HepG2 (cell line): ENCODE measurements around the gene DAAM1. TPM values are rescaled to one million over a fixed set of nuclear protein-coding genes. Genes with fewer than 3 reads are reported as not detected.

ENCODE experiments used
- BRD4 ChIP-seq: sonication (generic); formaldehyde crosslinking; IDR thresholded peaks from 2 replicates; pipeline ENCODE4 v1.4.0; 2020; ENCODE audit warnings: missing genetic modification reagents
- CHCHD3 ChIP-seq: sonication (generic); formaldehyde crosslinking; IDR thresholded peaks from 2 replicates; pipeline ENCODE4 v1.8.0; 2022; ENCODE audit warnings: mild to moderate bottlenecking, missing genetic modification reagents, moderate library complexity
- ELF3 ChIP-seq: IDR thresholded peaks from 2 replicates; pipeline ENCODE4 v1.6.1; 2016; ENCODE audit warnings: missing genetic modification reagents, missing compliant biosample characterization
- GTF3A ChIP-seq: sonication (generic); formaldehyde crosslinking; conservative IDR thresholded peaks from 2 replicates; pipeline ENCODE4 v1.4.0; 2020; ENCODE audit warnings: mild to moderate bottlenecking, missing genetic modification reagents
- KDM4B ChIP-seq: sonication (generic); formaldehyde crosslinking; IDR thresholded peaks from 2 replicates; pipeline ENCODE4 v1.4.0; 2020; ENCODE audit warnings: missing genetic modification reagents
- MBD4 ChIP-seq: IDR thresholded peaks from 2 replicates; pipeline ENCODE4 v1.6.1; 2012; ENCODE audit warnings: low read length, inconsistent platforms, borderline replicate concordance
- MTA1 ChIP-seq: sonication (generic); formaldehyde crosslinking; IDR thresholded peaks from 2 replicates; pipeline ENCODE4 v1.4.0; 2020; ENCODE audit warnings: missing genetic modification reagents, mild to moderate bottlenecking, borderline replicate concordance
- NFATC3 ChIP-seq: sonication (generic); formaldehyde crosslinking; IDR thresholded peaks from 2 replicates; pipeline ENCODE4 v1.5.1; 2020; ENCODE audit warnings: mild to moderate bottlenecking, missing genetic modification reagents
- ONECUT2 ChIP-seq: sonication (generic); formaldehyde crosslinking; IDR thresholded peaks from 2 replicates; pipeline ENCODE4 v1.4.0; 2020; ENCODE audit warnings: missing genetic modification reagents
- PHF21A ChIP-seq: sonication (generic); formaldehyde crosslinking; IDR thresholded peaks from 2 replicates; pipeline ENCODE4 v1.5.0; 2020; ENCODE audit warnings: mild to moderate bottlenecking, missing genetic modification reagents
- POLR2AphosphoS2 ChIP-seq: IDR thresholded peaks from 2 replicates; pipeline ENCODE4 v1.6.1; 2011; ENCODE audit warnings: low read depth, low read length, improper control_type of control experiment
- RFX1 ChIP-seq: fragments of 450-650 bp; IDR thresholded peaks from 2 replicates; pipeline ENCODE4 v1.6.1; 2017
- SETDB1 ChIP-seq: sonication (generic); formaldehyde crosslinking; IDR thresholded peaks from 2 replicates; pipeline ENCODE4 v1.5.1; 2020; ENCODE audit warnings: missing genetic modification reagents, mild to moderate bottlenecking, borderline replicate concordance
- SOX5 ChIP-seq: IDR thresholded peaks from 2 replicates; pipeline ENCODE4 v1.6.1; 2016; ENCODE audit warnings: borderline replicate concordance
- TGIF2 ChIP-seq: IDR thresholded peaks from 2 replicates; pipeline ENCODE4 v1.6.1; 2016; ENCODE audit warnings: control low read depth, missing compliant biosample characterization
- TSC22D2 ChIP-seq: sonication (generic); formaldehyde crosslinking; IDR thresholded peaks from 2 replicates; pipeline ENCODE4 v1.5.1; 2020; ENCODE audit warnings: missing genetic modification reagents, mild to moderate bottlenecking, borderline replicate concordance
- YY1 ChIP-seq: IDR thresholded peaks from 2 replicates; pipeline ENCODE4 v1.6.1; 2011; ENCODE audit warnings: low read length, low read depth, moderate library complexity, mild to moderate bottlenecking; ENCODE audit not compliant: insufficient read depth, insufficient replicate concordance
- ZBTB7B ChIP-seq: sonication (generic); formaldehyde crosslinking; IDR thresholded peaks from 2 replicates; pipeline ENCODE4 v1.4.0; 2020; ENCODE audit warnings: missing genetic modification reagents
- ZNF503 ChIP-seq: sonication (generic); formaldehyde crosslinking; IDR thresholded peaks from 2 replicates; pipeline ENCODE4 v1.4.0; 2020; ENCODE audit warnings: missing genetic modification reagents
- ZNF598 ChIP-seq: sonication (generic); formaldehyde crosslinking; IDR thresholded peaks from 2 replicates; pipeline ENCODE4 v1.5.1; 2020; ENCODE audit warnings: mild to moderate bottlenecking, missing genetic modification reagents, borderline replicate concordance
- ZNF724P ChIP-seq: sonication (generic); formaldehyde crosslinking; IDR thresholded peaks from 2 replicates; pipeline ENCODE4 v1.8.0; 2022; ENCODE audit warnings: missing genetic modification reagents, borderline replicate concordance
- polyA plus RNA-seq, 8 experiments: library from polyadenylated mRNA; depleted of rRNA in 3 of 8; stranded (reverse) in 7 of 8; unstranded in 1 of 8; fragments of >200 nt; fragmentation: Illumina TruSeq in 4 of 8; extraction: Trizol in 4 of 8; gene quantifications; 2 replicates each; pipeline versions ENCODE4 v1.2.1 to v1.2.3, GENCODE V29; 2011 to 2016; ENCODE audit warnings: low read depth in 4 of 8, missing spikeins in 1 of 8, mixed read lengths in 1 of 8; ENCODE audit not compliant: insufficient read depth in 1 of 8
- total RNA-seq, 5 experiments: library from RNA; depleted of rRNA; stranded (reverse); fragments of >200 nt; fragmentation: Illumina TruSeq; extraction: Trizol; gene quantifications; 2 replicates each; pipeline ENCODE4 v1.2.3, GENCODE V29; 2016; ENCODE audit warnings: low read depth in 1 of 5
- TF ChIP-seq, protein P1 (sequence below): sonication (generic); formaldehyde crosslinking; IDR thresholded peaks from 2 replicates; pipeline ENCODE4 v1.4.0; 2020; ENCODE audit warnings: mild to moderate bottlenecking, missing genetic modification reagents, borderline replicate concordance
- TF ChIP-seq, protein P2 (sequence below): sonication (generic); formaldehyde crosslinking; conservative IDR thresholded peaks from 2 replicates; pipeline ENCODE4 v1.8.0; 2022; ENCODE audit warnings: low read depth, missing genetic modification reagents

The DAAM1 gene
- total and polyA plus RNA-seq, 2 of the 13 experiments (the other 11 are each of a cell fraction or from before 2014, with no cell fraction given) = 10.9 to 24.5 TPM

- TF ChIP-seq PHF21A (CRISPR knock-in tag) (no peak), CHCHD3 (CRISPR knock-in tag) (no peak), MTA1 (no peak), MBD4 (no peak), ZNF724P (CRISPR knock-in tag) (no peak), TGIF2 (0 out of 2 replicates have a peak, but pooled peaks have one; percentile 7), SETDB1 (CRISPR knock-in tag) (no peak), SOX5 (no peak), ELF3 (CRISPR knock-in tag) (no peak), ZNF598 (CRISPR knock-in tag) (no peak), YY1 (peak; percentile 10), NFATC3 (CRISPR knock-in tag) (no peak), ONECUT2 (CRISPR knock-in tag) (no peak), KDM4B (CRISPR knock-in tag) (0 out of 2 replicates have a peak, but pooled peaks have one; percentile 17), ZNF503 (no peak), GTF3A (CRISPR knock-in tag) (no peak), POLR2AphosphoS2 (no peak), TSC22D2 (CRISPR knock-in tag) (no peak), BRD4 (no peak), ZBTB7B (CRISPR knock-in tag) (peak; percentile 64; the same call in 1 of the 2 replicates), RFX1 (no peak)
- TF ChIP-seq, protein P1, sequence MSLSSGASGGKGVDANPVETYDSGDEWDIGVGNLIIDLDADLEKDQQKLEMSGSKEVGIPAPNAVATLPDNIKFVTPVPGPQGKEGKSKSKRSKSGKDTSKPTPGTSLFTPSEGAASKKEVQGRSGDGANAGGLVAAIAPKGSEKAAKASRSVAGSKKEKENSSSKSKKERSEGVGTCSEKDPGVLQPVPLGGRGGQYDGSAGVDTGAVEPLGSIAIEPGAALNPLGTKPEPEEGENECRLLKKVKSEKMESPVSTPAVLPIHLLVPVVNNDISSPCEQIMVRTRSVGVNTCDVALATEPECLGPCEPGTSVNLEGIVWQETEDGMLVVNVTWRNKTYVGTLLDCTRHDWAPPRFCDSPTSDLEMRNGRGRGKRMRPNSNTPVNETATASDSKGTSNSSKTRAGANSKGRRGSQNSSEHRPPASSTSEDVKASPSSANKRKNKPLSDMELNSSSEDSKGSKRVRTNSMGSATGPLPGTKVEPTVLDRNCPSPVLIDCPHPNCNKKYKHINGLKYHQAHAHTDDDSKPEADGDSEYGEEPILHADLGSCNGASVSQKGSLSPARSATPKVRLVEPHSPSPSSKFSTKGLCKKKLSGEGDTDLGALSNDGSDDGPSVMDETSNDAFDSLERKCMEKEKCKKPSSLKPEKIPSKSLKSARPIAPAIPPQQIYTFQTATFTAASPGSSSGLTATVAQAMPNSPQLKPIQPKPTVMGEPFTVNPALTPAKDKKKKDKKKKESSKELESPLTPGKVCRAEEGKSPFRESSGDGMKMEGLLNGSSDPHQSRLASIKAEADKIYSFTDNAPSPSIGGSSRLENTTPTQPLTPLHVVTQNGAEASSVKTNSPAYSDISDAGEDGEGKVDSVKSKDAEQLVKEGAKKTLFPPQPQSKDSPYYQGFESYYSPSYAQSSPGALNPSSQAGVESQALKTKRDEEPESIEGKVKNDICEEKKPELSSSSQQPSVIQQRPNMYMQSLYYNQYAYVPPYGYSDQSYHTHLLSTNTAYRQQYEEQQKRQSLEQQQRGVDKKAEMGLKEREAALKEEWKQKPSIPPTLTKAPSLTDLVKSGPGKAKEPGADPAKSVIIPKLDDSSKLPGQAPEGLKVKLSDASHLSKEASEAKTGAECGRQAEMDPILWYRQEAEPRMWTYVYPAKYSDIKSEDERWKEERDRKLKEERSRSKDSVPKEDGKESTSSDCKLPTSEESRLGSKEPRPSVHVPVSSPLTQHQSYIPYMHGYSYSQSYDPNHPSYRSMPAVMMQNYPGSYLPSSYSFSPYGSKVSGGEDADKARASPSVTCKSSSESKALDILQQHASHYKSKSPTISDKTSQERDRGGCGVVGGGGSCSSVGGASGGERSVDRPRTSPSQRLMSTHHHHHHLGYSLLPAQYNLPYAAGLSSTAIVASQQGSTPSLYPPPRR (CRISPR knock-in tag) = no peak
- TF ChIP-seq, protein P2, sequence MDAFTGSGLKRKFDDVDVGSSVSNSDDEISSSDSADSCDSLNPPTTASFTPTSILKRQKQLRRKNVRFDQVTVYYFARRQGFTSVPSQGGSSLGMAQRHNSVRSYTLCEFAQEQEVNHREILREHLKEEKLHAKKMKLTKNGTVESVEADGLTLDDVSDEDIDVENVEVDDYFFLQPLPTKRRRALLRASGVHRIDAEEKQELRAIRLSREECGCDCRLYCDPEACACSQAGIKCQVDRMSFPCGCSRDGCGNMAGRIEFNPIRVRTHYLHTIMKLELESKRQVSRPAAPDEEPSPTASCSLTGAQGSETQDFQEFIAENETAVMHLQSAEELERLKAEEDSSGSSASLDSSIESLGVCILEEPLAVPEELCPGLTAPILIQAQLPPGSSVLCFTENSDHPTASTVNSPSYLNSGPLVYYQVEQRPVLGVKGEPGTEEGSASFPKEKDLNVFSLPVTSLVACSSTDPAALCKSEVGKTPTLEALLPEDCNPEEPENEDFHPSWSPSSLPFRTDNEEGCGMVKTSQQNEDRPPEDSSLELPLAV = no peak
Measured at GRCh38 chr14:59187802-59188460, 536 bp upstream of the DAAM1 start (continued).
